GM11168 (cell line): ENCODE data around the gene LYL1.
"Not testable (repeated sequence)": the region's sequence is repeated elsewhere in the genome, so short reads cannot be mapped to it uniquely, and the experiment has no call there.

Experiments
- in situ Hi-C: fragments of 300-500 bp; cut with MboI; formaldehyde crosslinking; loops from one replicate; pipeline ENCODE4 v1.12.0; 2022; ENCODE audit warnings: low sequenced_read_pairs; ENCODE audit not compliant: unreplicated experiment

Gene LYL1

DNA sequence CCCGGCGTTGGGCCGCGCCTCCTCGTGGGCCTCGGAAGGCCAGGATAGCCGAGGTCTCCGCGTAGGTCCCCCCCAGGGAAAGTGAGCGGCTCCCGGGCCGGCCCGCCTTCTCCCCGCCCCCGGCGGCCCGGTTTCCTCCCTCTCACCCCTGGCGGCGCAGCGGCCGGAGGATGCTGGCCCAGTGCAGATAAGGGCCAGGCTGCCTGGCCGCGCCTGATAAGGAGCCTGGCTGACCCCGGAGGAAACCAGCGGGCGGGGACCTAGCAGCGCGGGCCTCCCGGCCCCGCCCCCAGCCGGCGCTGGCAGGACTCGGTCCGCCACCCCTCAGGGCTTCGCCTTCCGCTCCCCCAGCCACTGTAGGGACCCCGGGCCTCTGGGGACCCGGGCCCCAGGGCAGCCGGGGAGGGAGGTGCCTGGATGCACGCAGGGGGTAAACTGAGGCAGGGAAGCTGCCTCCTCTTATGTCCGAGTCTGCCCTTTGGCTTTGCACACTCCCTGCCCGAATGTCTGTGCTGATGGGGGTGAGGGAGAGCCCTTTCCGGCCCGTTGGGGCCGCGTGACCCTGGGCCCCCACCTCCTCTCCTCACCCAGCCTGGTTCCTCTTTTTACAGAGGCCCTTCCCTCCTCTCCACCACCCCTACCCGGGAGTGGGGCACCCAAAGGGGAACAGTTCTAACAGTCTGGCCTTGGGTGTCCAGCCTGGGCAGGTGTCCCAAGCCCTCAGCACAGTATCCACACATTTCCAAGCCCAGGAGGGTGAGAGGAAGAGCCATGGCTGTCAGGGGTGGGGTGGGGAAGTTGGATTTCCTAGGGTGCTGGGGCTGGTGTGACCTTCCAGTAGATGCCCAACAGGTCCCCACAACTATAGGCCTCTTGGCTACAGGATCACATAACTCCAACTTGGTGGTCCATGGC lies at the start of gene LYL1:
Gene LYL1, minus strand, starts transcription at position 193 of the 915 bp plus-strand sequence. CDS start 1,687 bp downstream, outside the sequence.
- in situ Hi-C loops = no loop called here

DNA sequence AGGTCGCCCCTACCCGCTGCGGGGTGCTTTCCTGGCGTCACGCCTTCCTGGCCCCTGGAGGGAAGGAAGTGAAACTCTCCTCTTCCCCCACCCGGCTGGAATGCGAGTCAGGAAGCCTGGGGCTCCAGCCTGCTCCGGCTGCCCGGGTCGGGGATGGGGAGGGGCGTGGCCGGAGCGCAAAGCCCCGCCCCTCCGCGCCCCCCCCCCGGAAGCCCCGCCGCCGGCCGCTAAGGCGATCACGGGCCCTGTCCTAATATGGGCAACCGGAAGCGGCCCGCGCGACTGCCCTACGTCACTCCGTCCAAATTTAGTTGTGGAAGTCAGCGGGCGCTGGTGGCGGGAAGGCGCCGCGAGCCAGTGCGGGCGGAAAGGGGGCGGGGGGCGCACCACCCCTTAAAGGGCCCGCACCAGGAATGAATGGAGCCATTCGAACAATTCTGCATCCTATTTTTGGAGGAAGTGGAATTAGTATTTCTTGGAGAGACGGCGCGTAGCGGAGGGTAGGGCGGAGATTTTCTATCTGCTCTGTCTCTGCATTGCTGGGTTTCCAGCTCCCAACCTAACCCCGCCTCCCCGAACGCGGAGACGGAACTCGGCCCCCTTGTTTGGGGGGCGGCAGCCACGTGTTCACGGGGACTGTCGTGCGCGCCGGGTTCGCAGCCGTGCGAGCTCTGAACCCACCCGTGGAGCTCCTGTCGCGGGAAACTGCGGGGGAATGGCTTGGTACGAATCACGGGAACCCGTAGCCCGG lies 49.1 kb upstream of the LYL1 start:
- in situ Hi-C loops = no loop called here

DNA sequence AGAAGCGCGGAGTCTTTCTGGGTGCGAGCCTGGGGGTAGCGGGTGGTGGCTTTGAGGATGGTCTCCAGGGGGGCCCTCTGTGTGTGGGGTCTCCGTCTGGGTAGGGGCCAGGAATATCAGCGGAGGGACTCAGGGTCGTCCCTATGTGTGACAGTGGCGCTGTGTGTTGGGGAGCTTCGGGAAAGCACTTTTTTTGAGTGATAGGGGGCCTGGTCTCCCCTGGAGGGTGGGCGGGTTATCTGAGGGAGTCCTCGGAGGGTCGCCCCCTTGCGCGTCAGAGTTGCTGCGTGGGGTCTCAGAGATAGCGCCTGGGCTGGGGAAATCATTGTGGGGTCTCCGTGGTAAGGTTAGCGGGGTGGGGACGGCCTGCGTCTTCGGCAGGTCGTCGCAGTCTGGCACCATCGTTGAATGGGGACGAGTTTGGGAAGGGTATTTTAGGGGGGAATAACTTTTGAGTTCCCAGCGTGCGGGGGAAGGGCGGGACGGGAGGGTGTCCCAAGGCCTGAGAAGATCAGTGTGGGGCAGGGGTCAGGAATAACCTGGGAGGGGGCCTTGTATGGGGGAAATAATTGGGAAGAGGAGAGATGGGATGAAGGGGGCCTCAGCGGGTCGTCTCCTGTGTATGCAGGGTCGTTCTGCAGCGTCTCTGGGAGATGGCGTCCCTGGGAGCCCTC lies 48.4 kb upstream of the LYL1 start:
- in situ Hi-C loops = no loop called here

DNA sequence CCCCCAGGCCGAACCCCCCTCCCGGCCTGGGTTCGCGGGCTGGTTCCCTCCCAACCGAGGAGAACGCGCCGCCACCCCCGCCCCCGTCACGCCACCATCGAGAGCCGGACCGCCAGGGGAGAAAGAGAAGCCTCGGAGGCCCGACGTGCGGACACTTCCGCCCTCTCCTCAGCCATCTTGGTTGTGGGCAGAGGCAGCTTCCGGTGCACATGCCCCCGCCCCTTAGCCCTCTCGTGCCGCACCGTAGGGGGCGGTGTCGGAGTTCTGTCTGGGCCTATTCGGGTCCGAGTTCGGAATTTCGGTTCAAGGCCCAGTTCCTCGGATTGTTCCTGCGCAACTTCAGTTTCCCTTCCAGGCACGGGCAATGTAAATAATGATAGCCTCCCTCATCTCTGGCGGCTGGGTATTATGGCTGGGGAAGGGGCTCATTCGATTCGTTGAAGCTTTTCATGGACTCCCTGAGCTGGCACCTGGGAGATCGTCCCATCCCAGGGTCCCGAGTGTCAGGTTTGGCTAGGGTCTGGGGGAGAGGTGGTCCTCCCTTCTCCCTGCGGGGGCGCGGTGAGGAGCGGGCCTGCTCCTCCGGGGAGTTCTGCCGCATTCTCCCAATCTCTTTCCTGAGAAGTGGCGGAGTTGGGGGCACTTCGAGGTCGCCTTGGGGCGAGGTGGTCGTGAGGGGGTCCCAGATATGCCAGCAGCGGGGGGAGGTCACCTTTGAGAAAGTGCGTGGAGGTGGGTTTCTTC lies 47.7 kb upstream of the LYL1 start, which contains the start of the genes IER2 and STX10:
Gene IER2, plus strand, starts transcription at position 225 of the 744 bp plus-strand sequence. CDS start 2,776 bp downstream, outside the sequence.
Gene STX10, minus strand, starts transcription at position 189 of the 744 bp plus-strand sequence. CDS start 202 bp downstream, outside the sequence.
- in situ Hi-C loops = no loop called here

DNA sequence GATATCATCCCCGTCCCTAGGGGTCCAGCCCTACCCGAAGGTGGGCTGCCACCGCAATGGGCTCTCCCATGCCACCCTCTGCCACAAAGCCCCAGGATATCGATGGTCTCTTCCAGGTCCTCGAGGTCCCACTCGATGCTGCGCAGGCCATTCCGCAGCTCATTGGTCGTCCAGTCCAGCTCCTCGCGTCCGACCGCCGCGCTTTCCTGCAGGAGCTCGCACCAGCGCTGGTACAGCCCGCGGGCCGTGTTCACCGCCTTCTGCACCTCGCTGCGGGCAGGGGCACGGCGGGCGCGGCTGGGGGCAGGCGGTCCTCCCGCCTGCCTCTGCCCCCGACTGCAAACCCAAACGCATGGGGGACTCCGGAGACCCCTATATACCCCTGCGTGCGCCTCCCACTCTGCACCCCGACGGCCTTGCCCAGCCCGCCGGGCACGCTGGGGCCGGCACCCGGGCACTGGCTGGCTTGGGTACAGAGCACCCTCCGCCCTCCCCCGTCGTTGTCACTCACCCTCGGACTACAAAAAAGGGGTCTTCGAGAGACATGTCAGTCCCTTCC lies 47.0 kb upstream of the LYL1 start:
- in situ Hi-C loops = no loop called here

DNA sequence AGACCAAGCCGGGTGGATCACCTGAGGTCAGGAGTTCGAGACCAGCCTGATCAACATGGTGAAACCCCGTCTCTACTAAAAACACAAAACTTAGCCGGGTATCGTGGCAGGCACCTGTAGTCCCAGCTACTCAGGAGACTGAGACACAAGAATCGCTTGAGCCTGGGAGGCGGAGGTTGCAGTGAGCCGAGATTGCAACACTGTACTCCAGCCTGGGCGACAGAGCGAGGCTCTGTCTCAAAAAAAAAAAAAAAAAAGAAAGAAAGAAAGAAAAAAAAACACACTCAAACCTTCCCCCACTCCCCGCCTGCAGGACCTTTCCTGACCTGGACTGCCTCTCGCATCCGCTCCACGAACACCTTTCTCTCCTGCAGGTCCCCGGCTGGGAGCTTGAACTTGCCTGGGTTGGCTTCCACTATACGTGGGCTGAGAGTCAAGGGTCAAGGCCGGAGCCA lies 46.5 kb upstream of the LYL1 start:
- in situ Hi-C loops = not testable (repeated sequence)

DNA sequence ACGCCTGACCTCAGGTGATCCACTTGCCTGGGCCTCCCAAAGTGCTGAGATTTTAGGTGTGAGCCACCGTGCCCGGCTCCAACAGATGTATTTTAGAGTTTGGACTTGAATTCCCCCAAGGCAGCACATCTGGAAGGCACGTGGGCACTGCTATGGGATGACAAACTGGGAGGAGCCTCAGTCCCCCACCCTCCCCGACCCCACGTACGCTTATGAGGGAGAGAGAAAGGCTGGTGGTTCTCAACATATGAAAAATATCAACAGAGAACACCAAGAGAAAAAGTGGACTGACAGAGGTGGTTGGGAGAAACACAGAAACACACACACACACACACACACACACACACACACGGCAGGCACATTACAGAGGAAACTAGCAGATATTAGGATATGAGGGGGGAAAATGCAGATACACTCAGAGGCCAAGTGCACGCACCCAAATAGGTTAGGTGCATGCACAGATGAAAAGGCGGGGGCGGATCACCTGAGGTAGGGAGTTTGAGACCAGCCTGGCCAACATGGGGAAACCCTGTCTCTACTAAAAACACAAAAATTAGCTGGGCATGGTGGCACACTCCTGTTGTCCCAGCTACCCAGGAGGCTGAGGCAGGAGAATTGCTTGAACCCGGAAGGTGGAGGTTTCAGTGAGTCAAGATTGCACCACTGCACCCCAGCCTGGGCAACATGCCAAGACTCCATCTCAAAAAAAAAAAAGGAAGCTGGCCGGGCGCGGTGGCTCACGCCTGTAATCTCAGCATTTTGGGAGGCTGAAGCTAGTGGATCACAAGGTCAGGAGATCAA lies 44.3 kb upstream of the LYL1 start:
- in situ Hi-C loops = no loop called here

DNA sequence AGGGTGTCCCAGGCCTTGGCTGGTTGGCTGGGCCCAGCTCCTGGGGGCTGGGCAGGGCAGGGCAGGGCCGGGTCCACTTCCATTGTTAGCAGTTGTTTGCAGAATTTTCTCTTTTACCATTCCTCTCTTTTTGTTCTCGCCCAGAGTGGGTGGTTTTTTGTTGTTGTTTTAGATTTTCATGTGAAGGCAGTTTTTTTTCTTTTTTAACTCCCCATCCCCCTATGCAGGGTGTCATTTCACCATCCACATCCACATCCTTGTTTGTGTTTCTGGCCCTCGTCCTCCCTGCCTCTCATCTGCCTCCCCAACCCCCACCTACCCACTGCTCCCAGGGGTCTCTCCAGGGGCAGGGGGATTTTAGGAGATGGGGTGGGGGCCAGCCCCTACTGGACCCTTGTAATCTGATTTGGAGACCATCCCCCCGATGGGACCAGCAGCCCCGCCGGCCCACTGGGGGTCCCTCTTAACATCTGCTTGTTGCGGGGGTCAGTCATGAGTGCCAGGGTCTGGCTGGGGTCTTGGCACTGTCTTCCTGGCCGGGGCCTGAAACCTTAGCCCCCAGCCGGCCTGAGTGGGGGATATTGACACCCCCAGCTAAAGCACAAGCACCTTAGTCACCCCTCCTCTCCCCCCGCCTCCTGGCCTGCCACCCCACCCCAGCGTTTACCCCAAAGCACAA lies 37.1 kb upstream of the LYL1 start:
- in situ Hi-C loops = no loop called here

DNA sequence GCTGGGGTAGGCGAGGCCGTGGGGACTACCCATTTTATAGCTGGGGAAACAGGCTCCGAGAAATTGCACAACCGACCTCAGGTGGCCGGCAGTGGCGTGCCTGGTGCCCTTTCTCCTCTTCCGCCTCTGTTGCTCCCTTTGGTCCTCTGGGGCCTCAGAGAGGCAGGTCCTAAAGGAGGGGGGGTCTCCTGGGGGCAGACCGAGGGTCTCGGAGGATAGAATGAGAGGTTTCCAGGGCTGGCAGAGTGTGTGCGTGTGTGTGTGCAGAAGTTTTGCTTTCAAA lies 36.2 kb upstream of the LYL1 start:
- in situ Hi-C loops = no loop called here

DNA sequence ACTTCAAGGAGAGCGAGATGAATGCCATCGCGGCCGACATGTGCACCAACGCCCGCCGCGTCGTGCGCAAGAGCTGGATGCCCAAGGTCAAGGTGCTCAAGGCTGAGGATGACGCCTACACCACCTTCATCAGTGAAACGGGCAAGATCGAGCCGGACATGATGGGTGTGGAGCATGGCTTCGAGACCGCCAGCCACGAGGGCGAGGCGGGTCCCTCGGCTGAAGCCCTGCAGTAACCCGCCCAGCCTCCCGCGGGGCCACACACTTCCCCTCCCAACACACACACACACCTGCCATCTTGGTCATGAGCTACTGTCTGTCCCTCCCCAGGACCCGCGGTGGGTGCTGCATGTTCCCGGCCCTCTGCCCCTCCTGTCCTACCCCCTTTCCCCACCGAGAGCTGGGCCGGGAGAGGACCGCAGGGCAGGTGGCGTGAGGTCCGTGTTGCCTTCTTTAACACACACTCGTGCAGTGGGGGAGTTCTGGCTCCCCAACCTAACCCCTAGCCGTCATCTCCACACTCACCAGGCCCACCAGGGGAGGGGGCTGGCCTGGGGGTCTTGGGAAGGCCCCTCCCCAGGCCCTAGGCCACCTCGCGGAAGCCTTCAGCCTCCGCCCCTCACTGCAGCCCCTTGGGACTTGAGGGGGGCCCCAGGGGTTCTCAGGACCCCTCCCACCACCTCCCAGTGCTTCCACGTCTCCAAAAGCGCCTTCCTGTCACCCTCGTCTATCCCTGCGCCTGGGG lies 35.7 kb upstream of the LYL1 start:
- in situ Hi-C loops = no loop called here

DNA sequence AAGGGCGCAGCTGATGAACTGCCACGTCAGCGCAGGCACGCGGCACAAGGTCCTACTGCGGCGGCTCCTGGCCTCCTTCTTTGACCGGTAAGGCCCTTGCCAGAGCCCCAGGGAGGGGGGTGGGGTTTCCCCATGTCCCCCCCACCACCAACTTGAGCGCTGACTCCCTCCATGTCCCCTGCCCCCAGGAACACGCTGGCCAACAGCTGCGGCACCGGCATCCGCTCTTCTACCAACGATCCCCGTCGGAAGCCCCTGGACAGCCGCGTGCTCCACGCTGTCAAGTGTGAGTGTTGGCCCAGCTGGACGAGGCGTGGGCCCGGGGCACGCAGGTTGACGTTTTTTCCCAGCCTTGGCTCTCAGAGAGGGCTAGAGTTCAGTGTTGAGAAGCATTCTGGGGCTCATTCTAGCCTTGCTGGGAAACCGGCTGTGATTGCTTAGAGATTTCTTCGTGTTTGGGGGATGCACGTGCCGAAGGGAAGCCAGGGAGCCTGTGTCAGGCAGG lies 34.7 kb upstream of the LYL1 start:
- in situ Hi-C loops = no loop called here

DNA sequence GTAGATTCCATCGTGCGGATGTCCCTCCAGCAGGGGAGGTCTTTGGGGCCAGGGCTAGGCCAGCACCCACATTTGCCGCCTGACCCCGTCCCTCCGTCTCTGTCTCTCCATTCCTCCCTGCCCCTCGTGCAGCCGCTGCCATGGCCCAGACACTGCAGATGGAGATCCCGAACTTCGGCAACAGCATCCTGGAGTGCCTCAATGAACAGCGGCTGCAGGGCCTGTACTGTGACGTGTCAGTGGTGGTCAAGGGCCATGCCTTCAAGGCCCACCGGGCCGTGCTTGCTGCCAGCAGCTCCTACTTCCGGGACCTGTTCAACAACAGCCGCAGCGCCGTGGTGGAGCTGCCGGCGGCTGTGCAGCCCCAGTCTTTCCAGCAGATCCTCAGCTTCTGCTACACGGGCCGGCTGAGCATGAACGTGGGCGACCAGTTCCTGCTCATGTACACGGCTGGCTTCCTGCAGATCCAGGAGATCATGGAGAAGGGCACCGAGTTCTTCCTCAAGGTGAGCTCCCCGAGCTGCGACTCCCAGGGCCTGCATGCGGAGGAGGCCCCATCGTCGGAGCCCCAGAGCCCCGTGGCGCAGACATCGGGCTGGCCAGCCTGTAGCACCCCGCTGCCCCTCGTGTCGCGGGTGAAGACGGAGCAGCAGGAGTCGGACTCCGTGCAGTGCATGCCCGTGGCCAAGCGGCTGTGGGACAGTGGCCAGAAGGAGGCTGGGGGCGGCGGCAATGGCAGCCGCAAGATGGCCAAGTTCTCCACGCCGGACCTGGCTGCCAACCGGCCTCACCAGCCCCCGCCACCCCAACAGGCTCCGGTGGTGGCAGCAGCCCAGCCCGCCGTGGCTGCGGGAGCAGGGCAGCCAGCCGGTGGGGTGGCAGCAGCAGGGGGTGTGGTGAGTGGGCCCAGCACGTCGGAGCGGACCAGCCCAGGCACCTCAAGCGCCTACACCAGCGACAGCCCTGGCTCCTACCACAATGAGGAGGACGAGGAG lies 32.7 kb upstream of the LYL1 start:
- in situ Hi-C loops = no loop called here

DNA sequence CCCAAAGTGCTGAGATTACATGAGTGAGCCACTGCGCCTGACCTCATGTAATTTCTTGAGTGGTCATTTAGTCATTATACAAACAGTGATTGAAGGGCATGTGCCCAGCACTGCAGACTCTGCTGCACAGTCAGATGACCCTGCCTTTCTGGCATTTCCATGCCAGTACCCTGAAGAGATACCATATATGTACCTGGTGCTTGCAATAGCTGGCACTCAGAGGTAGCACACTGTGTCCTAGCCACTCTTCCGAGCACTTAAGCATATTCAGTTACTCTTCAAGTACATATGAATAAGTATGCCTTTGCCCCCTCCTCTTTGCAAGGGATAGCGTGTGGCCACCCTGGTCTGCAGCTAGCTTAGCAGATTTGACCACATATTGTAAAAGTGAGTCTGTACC lies 32.0 kb upstream of the LYL1 start:
- in situ Hi-C loops = no loop called here

DNA sequence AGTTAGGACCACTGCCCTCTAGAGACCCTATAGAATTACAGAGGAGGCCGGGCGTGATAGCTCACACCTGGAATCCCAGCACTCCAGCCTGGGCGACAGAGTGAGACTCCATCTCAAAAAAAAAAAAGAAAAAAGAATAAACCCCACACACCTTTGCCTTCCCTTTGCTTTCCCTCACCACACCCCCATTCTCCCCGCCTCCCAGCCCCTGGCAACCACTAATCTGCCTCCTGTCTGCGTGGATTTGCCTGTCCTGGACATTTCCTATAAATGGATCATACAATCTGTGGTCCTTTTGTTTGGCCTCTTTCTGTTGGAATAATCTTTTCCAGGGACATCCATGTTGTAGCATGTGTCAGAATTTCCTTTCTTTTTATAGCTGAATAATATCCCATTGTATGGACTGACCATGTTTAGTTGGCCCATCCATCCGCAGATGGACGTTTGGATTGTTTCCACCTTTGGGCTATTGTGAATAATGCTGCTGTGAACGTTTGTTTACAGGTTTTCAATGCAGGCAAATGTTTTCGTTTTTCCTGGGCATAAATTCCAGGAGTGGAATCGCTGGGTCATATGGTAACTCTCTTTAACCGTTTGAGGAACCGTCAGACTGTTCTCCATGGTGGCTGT lies 30.7 kb upstream of the LYL1 start:
- in situ Hi-C loops = no loop called here

DNA sequence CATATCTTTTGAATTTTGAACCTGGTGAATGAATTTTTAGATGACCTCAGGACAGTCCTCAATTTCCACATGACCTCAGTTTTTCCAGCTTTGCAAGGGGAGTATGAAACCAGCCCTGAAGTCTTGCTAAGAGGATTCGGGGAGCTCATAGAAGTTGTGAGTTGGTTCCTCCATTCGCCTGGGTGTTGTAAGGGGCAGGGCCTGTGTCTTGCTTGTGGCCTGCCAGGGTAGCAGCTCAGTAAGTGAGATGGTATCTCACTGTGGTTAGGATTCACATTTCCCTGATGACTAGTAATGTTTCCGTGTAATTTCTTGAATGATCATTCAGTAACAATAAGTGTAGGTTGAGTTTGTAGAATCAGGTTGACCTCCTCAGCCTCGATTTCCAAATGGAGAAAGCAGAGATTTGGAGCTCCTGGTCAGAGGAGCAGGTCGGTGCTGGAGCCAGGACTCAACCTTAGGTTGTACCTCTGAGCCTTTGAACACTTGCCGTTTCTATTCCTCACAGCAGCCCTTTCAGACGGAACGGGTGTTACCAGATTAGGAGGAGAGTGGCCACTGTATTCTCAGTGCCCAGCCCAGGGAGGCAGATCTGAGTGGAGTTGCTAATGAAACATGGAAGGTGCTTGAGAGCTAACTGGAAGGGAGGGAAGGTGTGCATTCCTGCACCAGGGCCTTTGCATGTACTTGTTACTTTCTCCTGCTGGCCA lies 30.0 kb upstream of the LYL1 start:
- in situ Hi-C loops = no loop called here
